ENCODE results near the gene ABL1.

The ABL1 gene

DNA sequence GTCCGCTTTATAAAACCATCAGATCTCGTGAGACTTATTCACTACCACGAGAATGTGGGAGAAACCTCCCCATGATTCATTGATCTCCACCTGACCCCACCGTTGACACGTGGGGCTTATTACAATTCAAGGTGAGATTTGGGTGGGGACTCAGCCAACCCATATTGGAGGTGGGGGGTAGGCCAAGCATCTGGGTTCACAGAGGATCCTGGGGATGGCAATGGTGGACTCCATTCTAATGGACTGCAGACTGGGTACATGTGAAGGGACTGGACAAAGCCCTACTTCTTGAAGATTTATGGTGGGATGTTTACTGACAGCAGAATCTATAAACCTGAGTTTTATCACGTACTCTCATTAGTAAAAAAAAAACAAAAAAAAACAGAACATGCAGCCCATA is 46.5 kb downstream of the ABL1 start:
- Histone ChIP-seq H3K36me3 (ENCODE audit: control insufficient read depth in 2 of 2, insufficient read depth in 2 of 2, low read length in 2 of 2) (peaks cover 63 to 72% of the 10 kb centered on the region in 2 donors), H3K4me3 (ENCODE audit: low read length in 2 of 2) (no peak overlapping the region), H3K27me3 (ENCODE audit: control insufficient read depth in 2 of 2, insufficient read depth in 2 of 2, low read length in 2 of 2) (no peaks in the 10 kb centered on the region), H3K9me3 (ENCODE audit: control insufficient read depth in 2 of 2, low read length in 2 of 2) (no peaks in the 10 kb centered on the region), H3K9ac (ENCODE audit: low read depth in 1 of 2, low read length in 2 of 2) (no peak overlapping the region), H3K4me1 (ENCODE audit: control insufficient read depth in 2 of 2, insufficient read depth in 2 of 2, low read length in 2 of 2) (no peaks in the 10 kb centered on the region), H3K27ac (ENCODE audit: low read depth in 2 of 2, low read length in 2 of 2) (no peak overlapping the region)

DNA sequence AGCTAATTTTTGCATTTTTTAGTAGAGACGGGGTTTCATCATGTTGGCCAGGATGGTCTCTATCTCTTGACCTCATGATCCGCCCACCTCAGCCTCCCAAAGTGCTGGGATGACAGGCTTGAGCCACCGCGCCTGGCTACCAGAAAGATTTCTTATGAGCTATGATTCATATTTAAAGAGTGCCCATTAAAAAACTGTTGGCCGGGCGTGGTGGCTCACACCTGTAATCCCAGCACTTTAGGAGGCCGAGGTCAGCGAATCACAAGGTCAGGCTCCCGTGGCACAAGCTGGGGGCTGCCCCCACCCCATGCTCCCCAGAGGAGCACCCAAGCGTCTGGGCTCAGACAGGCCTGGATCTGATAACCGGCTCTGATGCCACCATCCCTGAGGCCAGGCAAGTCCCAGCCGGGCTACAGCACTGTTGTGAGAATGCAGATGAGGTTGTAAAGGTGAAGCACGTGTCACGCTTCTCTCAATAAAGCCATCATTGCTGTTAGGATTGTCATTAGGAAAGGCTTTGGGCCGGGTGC is 47.7 kb downstream of the ABL1 start:
- Histone ChIP-seq H3K4me3 (ENCODE audit: low read length in 2 of 2) (no peak overlapping the region), H3K27ac (ENCODE audit: low read depth in 2 of 2, low read length in 2 of 2) (no peak overlapping the region), H3K9ac (ENCODE audit: low read depth in 1 of 2, low read length in 2 of 2) (no peak overlapping the region), H3K27me3 (ENCODE audit: control insufficient read depth in 2 of 2, insufficient read depth in 2 of 2, low read length in 2 of 2) (no peaks in the 10 kb centered on the region), H3K4me1 (ENCODE audit: control insufficient read depth in 2 of 2, insufficient read depth in 2 of 2, low read length in 2 of 2) (no peaks in the 10 kb centered on the region), H3K36me3 (ENCODE audit: control insufficient read depth in 2 of 2, insufficient read depth in 2 of 2, low read length in 2 of 2) (peaks cover 73 to 82% of the 10 kb centered on the region in 2 donors), H3K9me3 (ENCODE audit: control insufficient read depth in 2 of 2, low read length in 2 of 2) (no peaks in the 10 kb centered on the region)

DNA sequence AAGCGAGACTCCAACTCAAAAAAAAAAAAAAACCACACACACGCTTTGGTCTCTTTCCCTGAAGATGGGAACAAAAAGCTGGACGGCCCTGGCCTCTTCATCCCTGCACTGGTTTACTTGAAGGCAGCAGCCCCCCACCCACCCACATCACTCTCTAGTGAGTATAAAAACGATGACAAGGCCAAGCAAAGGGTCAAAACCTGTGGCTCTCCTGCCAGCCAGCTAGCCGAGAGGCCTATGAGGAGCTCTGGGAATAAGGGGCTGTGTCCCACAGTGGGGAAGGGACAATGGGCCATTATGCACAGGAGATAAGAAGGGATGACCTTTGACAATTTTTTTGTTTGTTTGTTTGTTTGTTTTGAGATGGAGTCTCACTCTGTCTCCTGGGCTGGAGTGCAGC is 48.4 kb downstream of the ABL1 start:
- no peaks in the 10 kb centered on the region for H3K27me3 ChIP-seq (ENCODE audit: control insufficient read depth in 2 of 2, insufficient read depth in 2 of 2, low read length in 2 of 2)
- no peak overlapping the region for H3K27ac ChIP-seq (ENCODE audit: low read depth in 2 of 2, low read length in 2 of 2)
- H3K36me3 ChIP-seq (ENCODE audit: control insufficient read depth in 2 of 2, insufficient read depth in 2 of 2, low read length in 2 of 2): peaks cover 78 to 84% of the 10 kb centered on the region in 2 donors

DNA sequence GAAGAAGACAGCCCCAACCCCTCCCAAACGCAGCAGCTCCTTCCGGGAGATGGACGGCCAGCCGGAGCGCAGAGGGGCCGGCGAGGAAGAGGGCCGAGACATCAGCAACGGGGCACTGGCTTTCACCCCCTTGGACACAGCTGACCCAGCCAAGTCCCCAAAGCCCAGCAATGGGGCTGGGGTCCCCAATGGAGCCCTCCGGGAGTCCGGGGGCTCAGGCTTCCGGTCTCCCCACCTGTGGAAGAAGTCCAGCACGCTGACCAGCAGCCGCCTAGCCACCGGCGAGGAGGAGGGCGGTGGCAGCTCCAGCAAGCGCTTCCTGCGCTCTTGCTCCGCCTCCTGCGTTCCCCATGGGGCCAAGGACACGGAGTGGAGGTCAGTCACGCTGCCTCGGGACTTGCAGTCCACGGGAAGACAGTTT is 49.1 kb downstream of the ABL1 start:
- Histone ChIP-seq H3K27ac (ENCODE audit: low read depth in 2 of 2, low read length in 2 of 2) (no peak overlapping the region), H3K9ac (ENCODE audit: low read depth in 1 of 2, low read length in 2 of 2) (no peak overlapping the region), H3K27me3 (ENCODE audit: control insufficient read depth in 2 of 2, insufficient read depth in 2 of 2, low read length in 2 of 2) (no peaks in the 10 kb centered on the region), H3K4me1 (ENCODE audit: control insufficient read depth in 2 of 2, insufficient read depth in 2 of 2, low read length in 2 of 2) (no peaks in the 10 kb centered on the region), H3K9me3 (ENCODE audit: control insufficient read depth in 2 of 2, low read length in 2 of 2) (no peaks in the 10 kb centered on the region), H3K4me3 (ENCODE audit: low read length in 2 of 2) (no peak overlapping the region), H3K36me3 (ENCODE audit: control insufficient read depth in 2 of 2, insufficient read depth in 2 of 2, low read length in 2 of 2) (peaks cover 78 to 82% of the 10 kb centered on the region in 2 donors)

More for the DNA sequence above, 48.4 kb downstream of the ABL1 start:
- Histone ChIP-seq H3K4me3 (ENCODE audit: low read length in 2 of 2) (no peak overlapping the region), H3K9ac (ENCODE audit: low read depth in 1 of 2, low read length in 2 of 2) (no peak overlapping the region), H3K4me1 (ENCODE audit: control insufficient read depth in 2 of 2, insufficient read depth in 2 of 2, low read length in 2 of 2) (no peaks in the 10 kb centered on the region), H3K9me3 (ENCODE audit: control insufficient read depth in 2 of 2, low read length in 2 of 2) (no peaks in the 10 kb centered on the region)

DNA sequence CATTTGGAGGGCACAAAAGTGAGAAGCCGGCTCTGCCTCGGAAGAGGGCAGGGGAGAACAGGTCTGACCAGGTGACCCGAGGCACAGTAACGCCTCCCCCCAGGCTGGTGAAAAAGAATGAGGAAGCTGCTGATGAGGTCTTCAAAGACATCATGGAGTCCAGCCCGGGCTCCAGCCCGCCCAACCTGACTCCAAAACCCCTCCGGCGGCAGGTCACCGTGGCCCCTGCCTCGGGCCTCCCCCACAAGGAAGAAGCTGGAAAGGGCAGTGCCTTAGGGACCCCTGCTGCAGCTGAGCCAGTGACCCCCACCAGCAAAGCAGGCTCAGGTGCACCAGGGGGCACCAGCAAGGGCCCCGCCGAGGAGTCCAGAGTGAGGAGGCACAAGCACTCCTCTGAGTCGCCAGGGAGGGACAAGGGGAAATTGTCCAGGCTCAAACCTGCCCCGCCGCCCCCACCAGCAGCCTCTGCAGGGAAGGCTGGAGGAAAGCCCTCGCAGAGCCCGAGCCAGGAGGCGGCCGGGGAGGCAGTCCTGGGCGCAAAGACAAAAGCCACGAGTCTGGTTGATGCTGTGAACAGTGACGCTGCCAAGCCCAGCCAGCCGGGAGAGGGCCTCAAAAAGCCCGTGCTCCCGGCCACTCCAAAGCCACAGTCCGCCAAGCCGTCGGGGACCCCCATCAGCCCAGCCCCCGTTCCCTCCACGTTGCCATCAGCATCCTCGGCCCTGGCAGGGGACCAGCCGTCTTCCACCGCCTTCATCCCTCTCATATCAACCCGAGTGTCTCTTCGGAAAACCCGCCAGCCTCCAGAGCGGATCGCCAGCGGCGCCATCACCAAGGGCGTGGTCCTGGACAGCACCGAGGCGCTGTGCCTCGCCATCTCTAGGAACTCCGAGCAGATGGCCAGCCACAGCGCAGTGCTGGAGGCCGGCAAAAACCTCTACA is 49.8 kb downstream of the ABL1 start:
- Histone ChIP-seq H3K4me3 (ENCODE audit: low read length in 2 of 2) (no peak overlapping the region), H3K27me3 (ENCODE audit: control insufficient read depth in 2 of 2, insufficient read depth in 2 of 2, low read length in 2 of 2) (no peaks in the 10 kb centered on the region), H3K27ac (ENCODE audit: low read depth in 2 of 2, low read length in 2 of 2) (no peak overlapping the region), H3K36me3 (ENCODE audit: control insufficient read depth in 2 of 2, insufficient read depth in 2 of 2, low read length in 2 of 2) (peaks cover 72 to 77% of the 10 kb centered on the region in 2 donors), H3K9ac (ENCODE audit: low read depth in 1 of 2, low read length in 2 of 2) (no peak overlapping the region), H3K9me3 (ENCODE audit: control insufficient read depth in 2 of 2, low read length in 2 of 2) (no peaks in the 10 kb centered on the region), H3K4me1 (ENCODE audit: control insufficient read depth in 2 of 2, insufficient read depth in 2 of 2, low read length in 2 of 2) (no peaks in the 10 kb centered on the region)

DNA sequence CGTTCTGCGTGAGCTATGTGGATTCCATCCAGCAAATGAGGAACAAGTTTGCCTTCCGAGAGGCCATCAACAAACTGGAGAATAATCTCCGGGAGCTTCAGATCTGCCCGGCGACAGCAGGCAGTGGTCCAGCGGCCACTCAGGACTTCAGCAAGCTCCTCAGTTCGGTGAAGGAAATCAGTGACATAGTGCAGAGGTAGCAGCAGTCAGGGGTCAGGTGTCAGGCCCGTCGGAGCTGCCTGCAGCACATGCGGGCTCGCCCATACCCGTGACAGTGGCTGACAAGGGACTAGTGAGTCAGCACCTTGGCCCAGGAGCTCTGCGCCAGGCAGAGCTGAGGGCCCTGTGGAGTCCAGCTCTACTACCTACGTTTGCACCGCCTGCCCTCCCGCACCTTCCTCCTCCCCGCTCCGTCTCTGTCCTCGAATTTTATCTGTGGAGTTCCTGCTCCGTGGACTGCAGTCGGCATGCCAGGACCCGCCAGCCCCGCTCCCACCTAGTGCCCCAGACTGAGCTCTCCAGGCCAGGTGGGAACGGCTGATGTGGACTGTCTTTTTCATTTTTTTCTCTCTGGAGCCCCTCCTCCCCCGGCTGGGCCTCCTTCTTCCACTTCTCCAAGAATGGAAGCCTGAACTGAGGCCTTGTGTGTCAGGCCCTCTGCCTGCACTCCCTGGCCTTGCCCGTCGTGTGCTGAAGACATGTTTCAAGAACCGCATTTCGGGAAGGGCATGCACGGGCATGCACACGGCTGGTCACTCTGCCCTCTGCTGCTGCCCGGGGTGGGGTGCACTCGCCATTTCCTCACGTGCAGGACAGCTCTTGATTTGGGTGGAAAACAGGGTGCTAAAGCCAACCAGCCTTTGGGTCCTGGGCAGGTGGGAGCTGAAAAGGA is 50.7 kb downstream of the ABL1 start:
- no peaks in the 10 kb centered on the region for H3K9me3 ChIP-seq (ENCODE audit: control insufficient read depth in 2 of 2, low read length in 2 of 2)
- no peaks in the 10 kb centered on the region for H3K4me1 ChIP-seq (ENCODE audit: control insufficient read depth in 2 of 2, insufficient read depth in 2 of 2, low read length in 2 of 2)
- no peak overlapping the region for H3K4me3 ChIP-seq (ENCODE audit: low read length in 2 of 2)
- no peak overlapping the region for H3K27ac ChIP-seq (ENCODE audit: low read depth in 2 of 2, low read length in 2 of 2)
- H3K36me3 ChIP-seq (ENCODE audit: control insufficient read depth in 2 of 2, insufficient read depth in 2 of 2, low read length in 2 of 2): peaks cover 68 to 75% of the 10 kb centered on the region in 2 donors
- H3K27me3 ChIP-seq (ENCODE audit: control insufficient read depth in 2 of 2, insufficient read depth in 2 of 2, low read length in 2 of 2): no peaks in the 10 kb centered on the region
- no peak overlapping the region for H3K9ac ChIP-seq (ENCODE audit: low read depth in 1 of 2, low read length in 2 of 2)

DNA sequence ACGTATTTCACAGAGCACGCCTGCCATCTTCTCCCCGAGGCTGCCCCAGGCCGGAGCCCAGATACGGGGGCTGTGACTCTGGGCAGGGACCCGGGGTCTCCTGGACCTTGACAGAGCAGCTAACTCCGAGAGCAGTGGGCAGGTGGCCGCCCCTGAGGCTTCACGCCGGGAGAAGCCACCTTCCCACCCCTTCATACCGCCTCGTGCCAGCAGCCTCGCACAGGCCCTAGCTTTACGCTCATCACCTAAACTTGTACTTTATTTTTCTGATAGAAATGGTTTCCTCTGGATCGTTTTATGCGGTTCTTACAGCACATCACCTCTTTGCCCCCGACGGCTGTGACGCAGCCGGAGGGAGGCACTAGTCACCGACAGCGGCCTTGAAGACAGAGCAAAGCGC is 51.9 kb downstream of the ABL1 start:
- no peak overlapping the region for H3K9ac ChIP-seq (ENCODE audit: low read depth in 1 of 2, low read length in 2 of 2)
- H3K4me1 ChIP-seq (ENCODE audit: control insufficient read depth in 2 of 2, insufficient read depth in 2 of 2, low read length in 2 of 2): no peaks in the 10 kb centered on the region
- no peak overlapping the region for H3K4me3 ChIP-seq (ENCODE audit: low read length in 2 of 2)
- H3K27me3 ChIP-seq (ENCODE audit: control insufficient read depth in 2 of 2, insufficient read depth in 2 of 2, low read length in 2 of 2): no peaks in the 10 kb centered on the region
- no peaks in the 10 kb centered on the region for H3K9me3 ChIP-seq (ENCODE audit: control insufficient read depth in 2 of 2, low read length in 2 of 2)
- H3K27ac ChIP-seq (ENCODE audit: low read depth in 2 of 2, low read length in 2 of 2): no peak overlapping the region
- H3K36me3 ChIP-seq (ENCODE audit: control insufficient read depth in 2 of 2, insufficient read depth in 2 of 2, low read length in 2 of 2): peaks cover 62 to 66% of the 10 kb centered on the region in 2 donors

DNA sequence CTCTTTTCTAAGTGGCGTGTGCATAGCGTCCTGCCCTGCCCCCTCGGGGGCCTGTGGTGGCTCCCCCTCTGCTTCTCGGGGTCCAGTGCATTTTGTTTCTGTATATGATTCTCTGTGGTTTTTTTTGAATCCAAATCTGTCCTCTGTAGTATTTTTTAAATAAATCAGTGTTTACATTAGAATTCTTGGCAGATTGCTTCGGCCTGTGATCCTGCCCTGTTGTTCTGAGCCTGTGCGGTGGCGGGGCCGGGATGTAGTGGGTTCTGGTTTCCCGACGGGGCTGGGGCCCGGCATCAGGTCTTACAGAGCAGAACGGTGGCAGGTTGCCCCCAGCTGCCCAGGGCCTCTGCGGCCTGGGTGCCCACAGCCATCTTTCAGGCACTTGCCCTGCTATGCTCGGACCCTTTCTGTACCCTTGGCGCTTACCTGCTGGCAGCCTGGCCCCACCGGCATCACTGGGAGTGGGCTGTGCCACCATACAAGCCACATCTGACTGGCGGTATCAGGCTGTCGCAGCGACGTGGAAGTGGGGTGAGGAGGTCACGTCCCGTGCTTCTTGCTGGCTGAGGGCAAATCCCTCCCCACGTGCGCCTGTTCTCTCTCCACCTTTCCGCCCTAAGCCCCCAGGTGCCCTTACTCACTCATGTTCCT is 52.6 kb downstream of the ABL1 start:
- Histone ChIP-seq H3K9me3 (ENCODE audit: control insufficient read depth in 2 of 2, low read length in 2 of 2) (no peaks in the 10 kb centered on the region), H3K27ac (ENCODE audit: low read depth in 2 of 2, low read length in 2 of 2) (no peak overlapping the region), H3K4me1 (ENCODE audit: control insufficient read depth in 2 of 2, insufficient read depth in 2 of 2, low read length in 2 of 2) (no peaks in the 10 kb centered on the region), H3K27me3 (ENCODE audit: control insufficient read depth in 2 of 2, insufficient read depth in 2 of 2, low read length in 2 of 2) (no peaks in the 10 kb centered on the region), H3K9ac (ENCODE audit: low read depth in 1 of 2, low read length in 2 of 2) (no peak overlapping the region), H3K4me3 (ENCODE audit: low read length in 2 of 2) (no peak overlapping the region), H3K36me3 (ENCODE audit: control insufficient read depth in 2 of 2, insufficient read depth in 2 of 2, low read length in 2 of 2) (peaks cover 59 to 65% of the 10 kb centered on the region in 2 donors)

DNA sequence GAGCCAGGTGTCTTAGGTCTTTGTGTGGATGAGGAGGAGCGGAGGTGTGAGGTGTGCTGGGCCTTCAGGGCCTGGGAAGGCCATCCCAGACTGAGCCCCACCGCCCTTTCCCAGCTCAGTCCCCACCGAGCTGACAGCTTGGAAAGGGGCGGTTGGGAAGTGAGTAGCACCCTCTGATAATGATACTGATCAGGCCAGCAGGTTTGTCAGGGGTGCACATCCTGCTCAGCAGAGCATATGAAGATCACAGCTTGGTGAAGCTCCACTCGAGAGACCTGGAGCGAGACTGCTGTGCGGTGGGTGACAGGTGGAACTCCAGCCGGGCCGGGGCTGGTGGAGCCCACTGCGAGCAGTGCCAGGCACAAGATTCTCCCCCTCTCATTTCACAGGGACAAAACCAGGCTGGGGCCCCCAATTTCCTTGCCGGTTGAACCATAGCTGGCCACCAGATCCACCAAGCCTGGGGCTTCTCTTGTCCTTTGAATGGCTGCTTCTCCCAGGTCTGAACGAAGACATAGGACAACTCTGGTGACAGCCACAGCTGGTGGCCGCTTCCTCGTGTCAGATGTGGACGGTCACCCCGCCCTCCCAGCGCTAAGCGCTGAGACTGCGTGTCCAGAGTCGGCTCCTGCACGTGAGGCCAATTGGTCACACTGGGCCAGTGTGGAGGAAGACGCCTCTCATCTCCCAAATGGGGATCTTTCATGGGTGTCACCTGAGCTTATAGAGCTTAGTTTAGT is 53.3 kb downstream of the ABL1 start:
- no peaks in the 10 kb centered on the region for H3K27me3 ChIP-seq (ENCODE audit: control insufficient read depth in 2 of 2, insufficient read depth in 2 of 2, low read length in 2 of 2)
- H3K9me3 ChIP-seq (ENCODE audit: control insufficient read depth in 2 of 2, low read length in 2 of 2): no peaks in the 10 kb centered on the region
- no peak overlapping the region for H3K4me3 ChIP-seq (ENCODE audit: low read length in 2 of 2)
- H3K27ac ChIP-seq (ENCODE audit: low read depth in 2 of 2, low read length in 2 of 2): no peak overlapping the region
- no peak overlapping the region for H3K9ac ChIP-seq (ENCODE audit: low read depth in 1 of 2, low read length in 2 of 2)
- H3K36me3 ChIP-seq (ENCODE audit: control insufficient read depth in 2 of 2, insufficient read depth in 2 of 2, low read length in 2 of 2): peaks cover 59 to 61% of the 10 kb centered on the region in 2 donors
- peaks cover 0 to under 1% of the 10 kb centered on the region in 2 donors for H3K4me1 ChIP-seq (ENCODE audit: control insufficient read depth in 2 of 2, insufficient read depth in 2 of 2, low read length in 2 of 2)

Data from mucosa of rectum (tissue), 2 donors.